ENCODE results near the gene PHF11.

Gene PHF11

DNA sequence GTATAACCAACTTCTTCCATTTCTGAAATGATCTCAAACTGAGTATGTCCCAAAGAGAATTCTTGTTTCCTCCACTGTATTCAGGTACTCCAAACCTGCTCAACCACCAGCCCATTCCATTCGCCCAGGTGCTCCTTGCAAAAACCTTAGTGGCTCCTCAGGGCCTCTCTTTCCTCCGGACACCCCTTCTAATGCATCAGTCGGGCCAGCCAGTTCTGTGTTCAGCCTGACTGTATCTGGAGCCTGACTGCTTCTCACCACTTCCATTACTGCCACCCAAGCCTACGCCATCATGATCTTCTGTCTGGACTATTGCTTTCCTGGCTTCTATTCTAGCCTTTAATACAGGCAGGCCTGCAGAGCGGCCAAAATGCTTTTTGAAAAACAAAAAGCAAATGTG is 1.5 kb downstream of the PHF11 start:
- no peak for DNase-seq (ENCODE audit: low spot score)
- no peak for FAIRE-seq

DNA sequence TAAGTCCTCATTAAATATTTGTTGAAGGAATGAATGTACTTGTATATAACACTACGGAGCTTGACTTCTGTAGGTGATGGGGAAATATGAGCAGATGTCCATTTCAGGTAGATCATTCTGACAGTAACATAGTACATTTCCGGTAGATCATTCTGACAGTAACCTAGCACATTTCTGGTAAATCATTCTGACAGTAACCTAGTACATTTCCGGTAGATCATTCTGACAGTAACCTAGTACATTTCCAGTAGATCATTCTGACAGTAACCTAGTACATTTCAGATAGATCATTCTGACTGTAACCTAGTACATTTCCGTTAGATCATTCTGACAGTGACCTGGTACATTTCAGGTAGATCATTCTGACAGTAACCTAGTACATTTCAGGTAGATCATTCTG is 2.5 kb downstream of the PHF11 start:
- DNase-seq (ENCODE audit: low spot score) (no peak), FAIRE-seq (no peak)

DNA sequence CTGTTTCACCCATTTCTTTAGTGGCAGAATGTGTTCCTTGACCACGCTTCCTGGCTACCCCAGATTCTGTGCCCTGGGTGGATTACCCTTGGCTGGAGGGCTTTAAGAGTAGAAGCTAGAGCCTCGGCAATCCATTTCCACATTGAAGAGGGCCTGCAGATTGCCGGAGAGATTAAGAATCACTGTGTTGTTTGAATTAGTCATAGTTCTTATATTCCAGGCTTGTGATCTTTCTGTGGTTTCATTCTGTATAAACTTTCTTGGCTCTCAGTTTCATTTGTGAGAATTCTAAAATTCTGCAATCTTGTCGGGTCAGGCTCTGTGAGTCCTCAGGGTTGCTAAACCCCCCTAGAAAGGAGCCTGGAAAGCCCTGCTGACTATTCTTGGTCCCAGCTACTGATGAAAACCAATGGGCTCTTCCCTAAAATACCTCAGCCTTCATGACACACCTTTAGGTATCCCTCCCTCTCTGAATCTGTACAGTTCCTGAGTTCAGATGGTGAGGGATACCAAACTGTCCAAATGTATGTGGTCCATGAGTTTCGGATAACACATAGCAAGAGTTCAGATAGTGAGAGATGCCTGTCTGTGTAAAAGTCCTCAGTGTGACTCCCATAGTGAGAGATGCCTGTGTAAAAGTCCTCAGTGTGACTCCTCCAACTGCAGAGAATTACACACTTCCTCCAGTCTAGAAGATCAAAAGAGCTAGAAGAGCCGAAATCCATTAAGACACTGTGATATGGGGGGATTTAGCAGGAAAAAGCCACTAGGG is 4.3 kb downstream of the PHF11 start:
- DNase-seq (ENCODE audit: low spot score) = no peak
- no peak for FAIRE-seq

DNA sequence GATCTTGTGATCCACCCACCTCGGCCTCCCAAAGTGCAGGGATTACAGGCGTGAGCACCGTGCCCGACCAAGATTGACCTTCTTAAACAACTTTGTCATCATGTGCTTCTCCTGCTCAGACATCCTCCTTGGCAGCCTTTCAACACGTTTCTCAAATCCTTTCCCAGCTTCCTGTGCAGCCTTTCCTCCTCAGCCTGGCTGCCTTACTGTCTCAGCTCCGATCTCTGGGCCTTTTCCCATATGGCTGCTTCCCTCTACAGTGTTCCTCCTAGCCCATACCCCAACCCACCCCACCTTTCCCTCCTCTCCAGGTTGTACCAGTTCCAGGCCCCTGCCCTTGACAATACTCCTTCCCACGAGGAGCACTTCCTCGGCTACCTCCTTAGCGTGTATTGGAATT is 7.2 kb downstream of the PHF11 start:
- DNase-seq (ENCODE audit: low spot score) (no peak), FAIRE-seq (no peak)

DNA sequence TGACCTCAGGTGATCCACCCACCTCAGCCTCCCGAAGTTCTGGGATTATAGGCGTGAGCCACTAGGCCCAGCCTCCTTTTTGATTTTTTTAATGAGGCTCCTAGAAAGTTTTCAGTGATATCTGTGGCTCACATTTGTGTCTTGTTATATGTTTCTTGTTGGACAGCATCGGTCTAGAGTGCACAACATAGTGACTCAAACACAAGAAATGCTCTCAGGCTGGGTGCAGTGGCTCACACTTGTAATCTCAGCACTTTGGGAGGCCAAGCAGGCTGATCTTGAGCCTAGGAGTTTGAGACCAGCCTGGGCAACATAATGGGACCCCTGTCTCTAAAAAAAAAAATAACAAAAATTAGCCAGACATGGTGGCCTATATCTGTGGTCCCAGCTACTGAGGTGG is 8.2 kb downstream of the PHF11 start:
- FAIRE-seq = no peak
- no peak for DNase-seq (ENCODE audit: low spot score)

DNA sequence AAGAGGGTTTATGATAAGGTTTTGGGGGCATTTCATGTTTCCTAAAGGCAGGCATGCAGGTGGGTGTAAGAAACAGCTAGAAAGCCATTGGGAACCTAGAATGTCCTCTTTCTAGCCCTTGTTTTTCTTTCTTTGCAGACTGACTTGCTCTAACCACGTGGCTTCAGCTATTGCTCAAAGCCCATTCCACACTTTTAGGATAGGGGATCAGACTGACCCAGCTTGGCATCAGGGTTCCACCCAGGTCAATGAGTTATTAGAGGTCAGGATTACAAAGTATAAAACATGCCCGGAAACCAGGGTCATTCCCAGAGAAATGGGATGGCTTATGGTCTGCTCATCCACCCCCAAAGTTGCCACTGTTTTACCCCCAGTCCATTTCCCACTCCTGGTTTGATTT is 16.8 kb downstream of the PHF11 start:
- DNase-seq (ENCODE audit: low spot score) (no peak), FAIRE-seq (no peak)

DNA sequence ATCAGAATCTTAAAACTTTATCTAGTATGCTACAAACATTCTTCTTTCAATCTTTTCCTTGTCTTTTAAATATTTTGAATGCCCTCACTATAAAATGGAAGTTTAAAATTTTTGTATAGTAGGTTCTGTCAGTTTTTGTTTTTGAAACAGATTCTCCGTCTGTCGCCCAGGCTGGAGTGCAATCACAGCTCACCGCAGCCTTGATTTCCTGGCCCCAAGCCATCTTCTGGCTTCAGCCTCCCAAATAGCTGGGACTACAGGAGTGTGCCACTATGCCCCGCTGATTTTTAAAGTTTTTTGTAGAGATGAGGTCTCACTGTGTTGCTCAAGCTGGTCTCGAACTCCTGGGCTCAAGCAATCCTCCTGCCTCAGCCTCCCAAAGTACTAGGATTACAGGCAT is 20.7 kb downstream of the PHF11 start:
- FAIRE-seq (no peak), DNase-seq (ENCODE audit: low spot score) (no peak)

DNA sequence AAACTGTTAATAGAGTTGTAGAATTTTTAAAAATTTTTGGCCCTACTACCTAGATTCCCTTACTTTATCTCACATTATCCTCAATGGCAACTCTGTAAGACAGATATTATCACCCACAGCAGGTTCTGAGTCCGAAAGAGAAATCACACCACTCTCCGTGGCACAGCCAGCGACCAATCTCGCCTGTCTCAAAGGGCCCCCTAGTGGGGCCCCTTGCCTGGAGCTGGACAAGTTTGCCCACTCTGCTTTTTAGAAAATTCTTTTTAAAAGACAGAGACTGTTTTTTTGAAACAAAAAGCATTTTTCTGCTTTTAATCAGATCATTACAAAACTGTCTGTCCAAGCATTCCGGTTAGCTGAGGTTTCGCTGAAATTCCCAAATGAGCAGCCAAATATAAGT is 21.7 kb downstream of the PHF11 start:
- FAIRE-seq (no peak), DNase-seq (ENCODE audit: low spot score) (no peak)

DNA sequence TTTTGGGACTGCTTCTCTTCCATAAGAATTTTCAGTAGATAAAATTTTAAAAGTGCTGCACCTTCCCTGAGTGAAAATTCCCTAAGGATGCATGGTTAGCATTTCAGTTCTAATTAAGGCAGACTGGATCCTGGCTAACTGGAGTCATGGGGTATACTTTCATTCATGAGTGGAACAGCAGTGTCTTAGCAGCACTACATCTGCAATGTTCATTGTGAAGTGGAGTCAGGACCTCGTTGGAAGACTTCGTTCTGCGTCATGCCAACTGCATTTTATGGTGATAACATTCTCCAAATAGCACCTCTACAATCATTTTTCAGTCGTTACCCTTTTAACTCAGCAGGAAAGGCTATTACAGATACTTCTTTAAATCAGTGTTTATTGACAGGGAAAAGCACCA is 25.5 kb downstream of the PHF11 start:
- DNase-seq (ENCODE audit: low spot score) (no peak), FAIRE-seq (no peak)

DNA sequence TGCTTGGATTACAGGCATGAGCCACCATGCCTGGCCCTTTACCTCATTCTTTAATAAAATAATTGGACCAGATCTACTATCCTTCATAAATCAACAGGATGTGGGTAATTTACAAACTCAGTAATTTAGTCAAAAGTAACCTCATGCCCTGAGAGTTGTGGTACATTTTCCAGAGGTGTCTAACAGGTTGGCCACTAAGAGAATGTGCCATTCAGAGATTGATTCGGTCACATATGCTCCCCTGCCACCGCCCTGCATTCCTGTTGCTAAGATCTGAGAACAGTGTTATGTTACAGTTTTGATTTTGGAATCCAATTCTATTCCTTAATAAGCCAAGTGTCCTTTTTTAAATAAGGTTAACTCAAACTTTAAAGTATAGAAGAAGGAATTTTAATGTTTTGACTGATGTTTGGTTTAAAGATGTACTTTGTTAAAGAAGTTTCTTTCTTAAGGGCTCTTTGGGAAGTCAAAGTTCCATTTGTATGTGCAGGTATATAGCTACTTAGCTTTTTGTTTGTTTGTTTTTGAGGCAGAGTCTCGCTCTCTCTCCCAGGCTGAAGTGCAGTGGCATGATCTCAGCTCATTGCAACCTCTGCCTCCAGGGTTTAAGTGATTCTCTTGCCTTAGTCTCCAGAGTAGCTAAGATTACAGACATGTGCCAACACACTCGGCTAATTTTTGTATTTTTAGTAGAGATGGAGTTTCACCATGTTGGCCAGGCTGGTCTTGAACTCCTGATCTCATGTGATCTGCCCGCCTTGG is 29.2 kb downstream of the PHF11 start:
- no peak for DNase-seq (ENCODE audit: low spot score)
- no peak for FAIRE-seq

DNA sequence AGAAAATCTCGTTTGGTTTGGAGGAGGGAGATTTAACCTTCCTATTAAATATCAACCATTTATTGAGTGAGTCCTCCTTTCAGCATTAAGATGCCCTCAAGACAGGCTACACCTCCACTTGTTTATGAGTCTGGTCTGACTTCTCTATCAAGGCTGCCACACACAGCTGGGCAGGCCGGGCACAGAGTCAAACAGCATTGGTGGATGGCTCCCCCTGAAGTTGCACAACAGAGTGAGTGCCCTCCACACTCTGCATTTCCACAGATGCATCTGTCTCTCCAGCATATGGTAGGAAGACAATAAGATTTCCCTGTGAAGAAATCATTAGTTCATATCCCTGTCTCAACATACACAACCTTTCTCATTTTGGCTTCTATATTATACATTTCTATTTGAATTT is 31.4 kb downstream of the PHF11 start:
- FAIRE-seq (no peak), DNase-seq (ENCODE audit: low spot score) (no peak)

DNA sequence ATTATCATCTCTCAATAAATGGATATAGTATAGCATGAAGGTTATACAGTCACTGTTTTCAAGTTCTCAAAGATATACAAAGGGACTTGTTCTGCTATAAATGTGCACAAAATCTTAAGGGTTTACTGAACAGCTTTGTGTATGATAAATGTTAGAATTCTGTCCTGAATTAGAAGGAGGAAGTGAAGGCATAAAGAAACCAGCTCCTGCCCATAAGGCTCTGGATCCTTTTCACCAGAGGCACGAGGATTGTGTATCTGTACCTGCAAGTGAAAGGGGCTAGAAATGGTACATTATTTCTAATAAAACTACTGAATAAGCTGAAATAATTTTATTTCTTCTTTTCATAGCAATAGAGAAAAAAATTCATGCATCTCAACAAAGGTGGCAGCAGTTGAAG is 32.4 kb downstream of the PHF11 start:
- FAIRE-seq = no peak
- DNase-seq (ENCODE audit: low spot score) = no peak

DNA sequence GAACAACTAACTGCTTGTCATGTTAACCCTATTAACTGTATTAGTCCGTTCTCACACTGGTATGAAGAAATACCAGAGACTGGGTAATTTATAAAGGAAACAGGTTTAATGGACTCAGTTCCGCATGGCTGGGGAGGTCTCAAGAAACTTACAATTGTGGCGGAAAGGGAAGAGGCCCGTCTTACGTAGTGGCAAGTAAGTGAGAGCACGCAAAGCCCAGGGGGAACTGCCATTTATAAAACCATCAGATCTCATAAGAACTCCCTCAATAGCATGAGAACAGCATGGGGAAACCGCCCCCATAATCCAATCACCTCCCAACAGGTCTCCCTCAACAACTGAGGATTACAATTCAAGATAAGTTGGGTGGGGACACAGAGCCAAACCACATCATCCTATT is 34.7 kb downstream of the PHF11 start:
- no peak for FAIRE-seq
- DNase-seq (ENCODE audit: low spot score) = no peak

DNA sequence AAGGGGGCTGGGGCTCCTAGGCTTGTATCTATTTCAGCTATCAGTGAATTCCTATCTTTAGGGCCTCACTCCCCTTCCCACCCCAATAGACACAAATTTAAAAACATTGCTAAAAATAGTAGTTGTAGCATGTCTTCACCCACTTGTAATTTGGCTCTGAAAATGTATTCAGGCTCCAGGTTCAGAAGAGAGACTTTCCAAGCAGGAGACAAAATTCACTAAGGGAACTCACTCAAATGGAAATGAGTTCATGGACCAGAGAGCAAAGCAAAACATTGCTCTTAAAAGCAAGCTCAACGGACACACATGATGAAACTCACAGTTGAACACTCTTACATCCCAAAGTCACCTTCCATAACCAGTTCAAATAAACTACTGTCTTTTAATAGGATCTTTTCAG is 36.8 kb downstream of the PHF11 start:
- FAIRE-seq (no peak), DNase-seq (ENCODE audit: low spot score) (no peak)

DNA sequence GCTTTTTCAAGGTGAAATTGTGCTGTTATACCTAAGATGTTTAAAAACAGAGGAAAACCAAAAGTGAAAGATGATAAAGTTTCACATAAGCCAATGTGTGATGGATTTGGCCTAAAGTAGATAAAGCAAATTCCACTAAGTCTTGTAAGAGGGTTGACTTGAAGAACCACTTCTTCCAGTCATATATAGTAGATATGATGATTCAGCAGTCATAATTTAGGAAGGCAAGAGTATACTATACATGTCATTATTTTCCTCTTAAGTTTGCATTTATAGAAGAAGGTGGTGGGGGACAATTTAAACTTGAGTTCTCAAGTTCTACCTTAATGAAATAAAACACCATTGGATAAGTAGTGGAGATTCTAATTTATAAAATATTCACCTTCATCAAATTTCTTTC is 37.3 kb downstream of the PHF11 start:
- FAIRE-seq = no peak
- no peak for DNase-seq (ENCODE audit: low spot score)

DNA sequence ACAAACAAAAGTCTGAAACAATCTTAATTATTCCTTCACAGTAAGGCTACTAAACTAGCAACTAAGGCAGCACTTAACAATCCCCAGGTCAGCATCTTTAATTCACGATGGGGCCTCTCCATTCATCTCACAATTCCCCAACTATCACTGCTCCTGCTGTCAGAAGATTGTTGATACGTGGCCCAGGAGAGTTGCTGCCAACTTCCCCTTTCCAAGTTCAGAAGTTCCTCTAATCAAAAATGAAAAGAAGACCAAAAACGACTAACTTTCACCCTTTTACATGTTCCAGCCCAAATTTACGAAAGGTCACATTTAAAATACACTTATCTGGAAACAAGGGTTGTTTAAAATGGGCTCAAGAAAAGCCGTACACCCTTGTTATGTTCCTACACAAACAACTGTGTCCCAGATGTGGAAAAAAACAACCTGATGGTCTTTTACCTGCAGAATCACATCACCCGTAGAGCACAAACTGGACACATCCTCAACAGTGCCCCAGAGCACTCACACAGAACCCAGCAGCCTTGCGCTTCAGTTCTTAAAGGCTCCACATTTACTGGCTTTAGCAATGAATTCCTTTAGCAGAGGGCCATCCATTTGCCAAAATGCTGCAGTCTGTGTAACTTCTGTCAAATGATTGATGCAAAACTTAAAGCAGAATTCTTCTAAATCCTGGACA is 38.0 kb downstream of the PHF11 start:
- DNase-seq (ENCODE audit: low spot score) = no peak
- no peak for FAIRE-seq

DNA sequence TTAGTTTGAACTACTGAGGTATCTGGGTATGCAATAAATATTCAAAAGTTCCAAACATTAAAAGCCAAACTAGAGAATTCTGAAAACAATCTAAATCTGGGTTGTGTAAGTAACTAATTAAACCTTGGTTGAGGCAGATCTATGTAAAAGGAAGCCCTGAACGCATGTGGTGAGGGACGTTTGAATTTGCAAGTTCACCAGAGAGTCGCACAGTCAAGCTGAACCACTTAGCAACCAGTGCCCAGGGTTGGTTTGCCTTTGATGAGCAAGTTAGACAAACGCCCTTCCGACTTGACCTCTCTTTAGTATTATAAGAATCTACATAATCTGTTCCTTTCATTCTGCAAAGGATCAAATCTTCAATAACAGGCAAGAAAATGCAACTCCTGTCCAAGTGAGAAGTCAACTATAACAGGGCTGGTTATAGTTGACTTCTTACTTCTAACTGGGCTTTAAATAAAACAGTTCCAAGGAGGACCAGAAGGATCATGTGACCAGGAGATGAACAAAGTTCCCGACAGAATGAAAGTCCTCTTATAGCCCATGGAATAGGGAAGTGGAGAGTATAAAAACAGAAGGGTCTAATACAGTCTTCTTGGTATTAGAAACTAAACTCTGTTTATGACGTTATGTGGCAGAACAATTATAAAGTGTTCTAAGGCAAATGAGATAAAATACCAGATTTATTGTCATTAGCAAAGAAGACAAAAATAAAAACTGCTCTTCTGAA is 40.6 kb downstream of the PHF11 start:
- DNase-seq (ENCODE audit: low spot score) = no peak

DNA sequence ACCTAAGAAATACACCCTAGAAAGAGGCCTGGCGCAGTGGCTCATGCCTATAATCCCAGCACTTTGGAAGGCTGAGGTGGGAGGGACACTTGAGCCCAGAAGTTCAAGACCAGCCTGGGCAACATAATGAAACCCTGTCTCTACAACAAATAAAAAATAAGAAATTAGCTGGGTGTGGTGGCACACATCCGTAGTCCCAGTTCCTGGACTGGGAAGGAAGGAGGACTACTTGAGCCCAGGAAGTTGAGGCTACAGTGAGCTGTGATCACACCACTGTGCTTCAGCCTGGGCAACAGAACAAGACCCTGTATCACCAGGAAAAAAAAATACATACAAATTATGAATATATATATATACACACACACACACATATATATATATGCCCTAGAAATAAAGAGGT is 42.7 kb downstream of the PHF11 start:
- DNase-seq (ENCODE audit: low spot score) (no peak), FAIRE-seq (no peak)

More for the DNA sequence above, 40.6 kb downstream of the PHF11 start:
- FAIRE-seq = no peak

DNA sequence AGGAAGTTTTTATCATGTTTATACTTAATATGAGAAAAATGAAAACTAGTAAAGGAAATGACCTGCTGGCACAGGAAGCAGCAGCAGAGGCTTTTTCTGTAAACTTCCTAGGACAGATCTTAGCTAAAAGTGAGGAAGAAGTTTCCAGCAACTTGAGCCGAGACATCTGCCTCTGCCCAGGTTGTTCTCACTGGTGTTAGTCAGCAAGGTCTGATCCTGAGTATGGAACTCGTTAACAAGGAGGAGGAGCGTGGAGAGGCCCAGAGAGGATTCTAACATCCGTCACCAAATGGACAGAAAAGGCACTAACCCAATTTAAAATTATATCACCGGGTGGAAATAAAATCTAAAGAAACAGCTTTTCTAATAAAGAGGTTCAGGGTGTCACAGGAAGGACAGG is 43.6 kb downstream of the PHF11 start:
- no peak for DNase-seq (ENCODE audit: low spot score)
- no peak for FAIRE-seq

DNA sequence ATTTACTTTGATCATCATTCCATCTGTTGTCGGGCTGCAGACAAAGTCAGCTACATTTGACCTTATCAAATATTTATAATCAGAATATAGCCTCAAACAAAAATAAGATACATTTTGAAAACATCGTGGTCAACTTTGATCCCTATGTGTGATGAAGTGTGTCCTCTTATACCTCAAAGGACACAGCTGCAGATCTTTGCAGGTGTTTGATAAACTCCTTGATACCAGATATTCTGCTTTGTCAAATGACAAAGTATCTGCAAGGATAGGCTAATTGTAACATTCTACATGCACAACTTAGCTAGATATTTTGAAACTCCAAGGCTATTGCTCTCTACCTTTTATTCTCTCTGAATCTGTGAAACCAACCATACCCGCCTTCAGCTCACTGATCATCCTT is 44.0 kb downstream of the PHF11 start:
- DNase-seq (ENCODE audit: low spot score) (no peak), FAIRE-seq (no peak)

DNA sequence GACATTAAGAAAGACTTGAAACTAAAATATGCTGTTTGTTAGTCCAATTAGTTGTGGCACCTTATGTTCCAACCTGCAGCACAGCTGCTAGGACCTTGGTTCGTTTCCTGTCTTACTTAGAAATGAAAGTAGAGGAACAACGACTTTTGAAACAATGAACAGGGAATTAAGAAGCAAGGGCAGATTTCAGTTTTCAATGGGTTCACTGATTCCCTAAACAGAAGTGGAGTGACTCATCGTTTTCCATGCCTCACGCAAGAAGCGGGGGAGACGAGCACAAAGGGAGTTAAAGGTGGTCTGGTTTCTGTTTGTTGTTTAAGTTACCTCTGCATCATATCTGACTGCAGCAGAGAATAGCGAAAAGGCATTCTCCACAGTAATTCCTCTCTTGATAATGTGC is 44.8 kb downstream of the PHF11 start:
- no peak for DNase-seq (ENCODE audit: low spot score)
- FAIRE-seq = no peak

DNA sequence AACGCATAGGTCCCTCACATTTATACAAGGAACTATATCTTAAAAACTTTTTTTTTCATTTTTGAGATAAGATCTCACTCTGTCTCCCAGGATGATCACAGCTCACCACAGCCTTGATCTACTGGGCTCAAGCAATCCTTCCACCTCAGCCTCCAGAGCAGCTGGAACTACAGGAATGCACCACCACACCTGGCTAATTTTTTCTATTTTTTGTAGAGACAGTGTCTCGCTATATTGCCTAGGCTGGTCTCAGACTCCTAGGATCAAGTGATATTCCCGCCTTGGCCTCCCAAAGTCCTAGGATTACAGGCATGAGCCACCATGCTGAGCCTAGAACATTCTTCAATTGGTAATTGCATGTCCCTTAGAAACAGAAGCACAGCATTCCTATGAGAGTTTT is 47.9 kb downstream of the PHF11 start:
- no peak for FAIRE-seq
- no peak for DNase-seq (ENCODE audit: low spot score)

Data from urothelium cell line (cell line).